NCI-H69 (cell line): ENCODE results near the gene UBE2F.
A peak's percentile ranks its signal among the peaks of the same experiment; 100 is the strongest.
"Not testable (repeated sequence)": the region's sequence is repeated elsewhere in the genome, so short reads cannot be mapped to it uniquely, and the experiment has no call there.

Experiments used
- DNase-seq: peaks from one replicate; lab custom pipeline; 2025; lab: John Stamatoyannopoulos, UW

UBE2F gene

DNA sequence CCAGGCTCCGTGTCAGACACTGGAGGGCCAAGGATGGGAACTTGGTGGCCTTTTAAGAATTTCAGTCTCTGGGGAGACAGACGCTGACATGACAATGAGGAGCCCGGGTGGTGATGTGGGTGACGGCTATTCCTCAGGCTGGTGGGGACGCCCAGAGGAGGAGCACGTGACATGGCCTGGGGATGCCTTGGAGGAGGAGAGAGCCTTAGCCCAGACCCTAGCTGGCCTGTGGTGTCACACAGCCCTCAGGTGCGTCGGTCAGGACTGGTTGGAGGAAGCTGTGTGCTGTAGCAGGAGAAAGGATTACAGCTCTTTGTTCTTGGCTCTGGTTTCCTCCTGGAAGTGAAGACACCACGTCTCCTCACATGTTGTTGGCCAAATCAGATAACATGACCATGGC, 54.0 kb downstream of the UBE2F start:
- no peak for DNase-seq

GRCh38 chr2:238021327-238021726, 54.5 kb downstream of the UBE2F start:
- DNase-seq, result no peak

DNA sequence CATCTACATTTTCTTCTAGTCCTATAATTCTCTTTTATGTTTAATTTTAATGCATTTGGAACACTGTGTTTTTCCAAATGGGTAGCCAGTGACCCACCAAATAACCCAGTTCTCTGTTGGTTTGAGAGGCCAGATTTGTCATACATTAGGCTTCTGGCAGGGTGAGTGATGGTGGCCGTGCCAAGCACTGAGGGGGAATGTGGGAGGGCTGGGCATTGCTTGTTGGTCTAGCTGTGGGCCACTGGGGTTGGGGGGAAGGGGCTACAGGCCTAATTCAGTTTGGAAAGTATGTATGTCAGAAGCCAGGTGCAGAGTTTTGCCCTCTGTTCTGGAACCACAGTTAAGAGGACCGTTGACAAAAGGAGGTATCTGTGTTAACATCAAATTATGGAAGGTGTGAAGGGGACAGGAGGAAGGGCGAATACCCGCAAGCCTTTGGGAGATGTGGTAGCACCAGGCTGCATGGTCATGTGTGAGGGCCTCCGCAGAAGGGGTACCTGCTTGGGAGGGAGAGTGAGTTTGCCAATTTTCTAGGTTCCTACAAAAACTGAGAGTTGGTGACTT, 55.9 kb downstream of the UBE2F start:
- no peak for DNase-seq

GRCh38 chr2:238023608-238024007, 56.8 kb downstream of the UBE2F start:
- no peak for DNase-seq

DNA sequence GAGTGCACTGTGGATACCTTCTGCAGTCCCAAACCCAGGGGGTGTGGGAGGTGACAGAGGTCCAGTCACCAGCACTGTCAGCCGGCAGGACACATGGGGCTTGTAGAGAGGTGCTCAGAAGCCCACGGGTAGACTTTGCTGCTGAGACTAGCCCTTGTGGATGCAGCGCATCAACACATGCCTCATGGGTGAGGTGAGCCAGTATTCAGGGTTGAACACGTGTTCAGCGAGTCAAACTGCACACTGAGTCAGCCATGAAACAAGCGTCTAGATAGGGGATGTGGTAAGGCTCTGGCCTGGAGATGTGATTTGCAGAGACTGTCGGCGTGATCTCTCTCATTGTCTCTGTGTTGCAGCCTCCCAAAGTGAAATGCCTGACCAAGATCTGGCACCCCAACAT, 58.2 kb downstream of the UBE2F start:
- no peak for DNase-seq

- DNase-seq, result no peak
These were observed 59.0 kb downstream of the UBE2F start for GRCh38 chr2:238025741-238026360.

- no peak for DNase-seq
These were observed 60.2 kb downstream of the UBE2F start for GRCh38 chr2:238027058-238027457.

- no peak for DNase-seq
These were observed 61.0 kb downstream of the UBE2F start for GRCh38 chr2:238027591-238028415.

DNA sequence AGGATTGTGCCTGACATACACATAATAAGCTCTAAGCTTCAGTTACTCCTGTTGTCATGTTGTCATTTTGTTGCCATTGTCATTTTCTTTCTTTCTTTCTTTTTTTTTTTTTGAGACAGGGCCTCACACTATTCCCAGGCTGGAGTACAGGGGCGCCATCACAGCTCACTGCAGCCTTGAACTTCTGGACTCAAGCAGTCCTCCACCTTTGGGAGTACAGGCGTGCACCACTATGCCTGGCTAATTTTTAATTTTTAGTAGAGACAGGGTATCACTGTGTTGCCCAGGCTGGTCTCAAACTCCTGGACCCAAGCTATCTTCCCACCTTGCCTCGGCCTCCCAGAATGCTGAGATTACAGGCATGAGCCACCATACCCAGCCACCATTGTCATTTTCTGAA, 63.0 kb downstream of the UBE2F start:
- DNase-seq, result no peak

GRCh38 chr2:238030422-238031155, 63.8 kb downstream of the UBE2F start:
- DNase-seq, result no peak

GRCh38 chr2:238031751-238032150, 64.9 kb downstream of the UBE2F start:
- no peak for DNase-seq

GRCh38 chr2:238032755-238033337, 66.0 kb downstream of the UBE2F start:
- DNase-seq, result no peak

- not testable (repeated sequence) for DNase-seq
These were observed 67.2 kb downstream of the UBE2F start for GRCh38 chr2:238033991-238034390.

GRCh38 chr2:238038203-238038602, 71.4 kb downstream of the UBE2F start:
- DNase-seq, result no peak

DNA sequence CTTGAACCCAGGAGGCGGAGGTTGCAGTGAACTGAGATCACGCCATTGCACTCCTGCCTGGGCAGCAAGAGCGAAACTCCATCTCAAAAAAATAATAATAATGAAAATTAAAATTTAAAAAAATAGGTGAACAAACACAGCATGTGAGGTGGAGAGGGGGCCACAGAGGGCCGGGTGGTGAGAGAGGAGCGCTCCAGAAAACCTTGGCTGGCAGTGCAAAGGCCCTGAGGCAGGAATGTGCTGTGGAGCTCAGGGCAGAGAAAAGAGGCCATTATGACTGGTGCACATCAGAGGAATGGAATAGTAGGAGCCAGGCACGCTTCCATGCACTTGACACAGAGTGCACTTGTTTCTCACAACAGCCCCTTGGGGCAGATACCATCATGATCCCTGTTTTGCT, 72.3 kb downstream of the UBE2F start:
- no peak for DNase-seq

DNA sequence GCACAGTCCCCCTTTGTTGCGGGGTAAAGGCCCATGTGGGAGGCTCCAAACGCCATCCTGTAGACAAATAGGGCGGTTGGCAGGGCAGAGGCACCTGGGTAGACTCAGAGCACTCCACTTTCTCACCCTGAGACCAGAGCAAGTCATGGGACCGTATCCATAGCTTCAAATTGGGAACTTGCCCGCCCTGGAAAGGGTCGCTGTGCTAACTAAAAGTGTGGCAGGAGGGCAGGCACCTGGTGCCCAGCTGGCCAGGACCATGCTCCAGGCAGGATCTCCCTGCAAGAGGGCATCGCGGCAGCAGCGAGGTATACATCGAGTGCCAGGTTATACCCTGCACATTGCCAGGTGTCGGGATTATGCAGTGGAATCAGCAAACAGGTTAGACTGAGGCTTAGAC, 73.2 kb downstream of the UBE2F start:
- DNase-seq, result no peak

- no peak for DNase-seq
These were observed 74.1 kb downstream of the UBE2F start for GRCh38 chr2:238040918-238041317.

DNA sequence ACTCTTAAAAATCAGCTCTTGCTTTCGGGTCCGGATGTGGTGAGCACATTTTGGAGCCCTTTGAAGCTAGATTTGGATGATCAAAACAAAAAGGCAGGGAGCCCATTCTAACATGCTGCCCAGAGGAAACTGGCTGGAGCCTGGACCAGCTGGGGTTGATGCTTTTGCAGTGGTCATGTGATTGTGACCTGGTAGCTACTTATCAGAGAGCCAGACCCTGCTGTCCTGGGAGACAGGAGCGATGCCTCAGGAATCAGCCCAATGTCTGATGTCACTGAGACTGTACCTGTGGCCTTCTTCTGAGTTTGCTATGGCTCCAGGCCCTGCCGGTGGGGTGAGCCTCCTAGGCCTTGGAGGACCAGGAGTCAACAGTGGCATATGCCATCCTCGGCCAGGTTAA, 75.3 kb downstream of the UBE2F start:
- no peak for DNase-seq

- peak; percentile 27 for DNase-seq
These were observed 76.2 kb downstream of the UBE2F start for GRCh38 chr2:238042849-238043584.

DNA sequence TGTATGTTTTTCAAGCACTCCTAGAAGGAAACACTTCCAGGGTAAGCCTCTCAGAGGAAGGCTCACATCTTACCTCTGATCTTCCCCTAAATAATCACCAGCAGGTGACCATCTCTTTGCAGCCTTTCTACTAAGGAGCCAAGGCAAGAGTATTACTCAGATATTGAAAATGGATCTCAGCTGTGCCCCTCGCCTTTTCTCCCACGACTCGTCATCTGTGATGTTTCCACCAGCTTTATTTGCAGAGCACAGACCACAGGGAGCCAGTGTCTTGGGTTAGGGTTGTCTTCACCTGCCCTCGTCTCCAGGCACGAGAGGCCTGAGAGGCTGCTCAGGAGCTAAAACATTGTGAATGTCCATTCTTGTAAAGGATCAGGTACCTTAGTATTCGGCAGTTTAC, 77.0 kb downstream of the UBE2F start:
- DNase-seq, result no peak

DNA sequence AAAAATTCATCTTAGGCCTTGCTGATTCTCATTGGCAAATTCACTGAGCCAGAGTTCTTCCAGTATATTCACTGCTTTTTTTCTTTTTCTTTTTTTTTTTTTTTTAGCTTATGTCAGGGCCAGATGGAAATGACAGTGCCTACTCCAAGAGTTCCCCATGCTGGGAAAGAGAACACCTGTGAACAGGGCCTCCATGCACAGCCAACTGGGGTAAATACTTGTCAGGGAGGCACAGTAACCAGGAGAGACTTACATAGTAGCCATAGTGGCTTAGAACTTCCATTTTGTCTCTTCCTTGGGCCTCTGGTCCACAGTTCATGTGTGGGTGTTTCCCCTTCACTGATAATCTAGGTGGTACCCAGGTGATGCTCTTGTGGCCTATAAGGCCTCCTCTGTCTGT, 78.8 kb downstream of the UBE2F start:
- DNase-seq, result no peak
